IgD-negative memory B cell (primary cell): ENCODE measurements around the gene COL20A1. TPM values are rescaled to one million over a fixed set of nuclear protein-coding genes. Genes with fewer than 3 reads are reported as not detected.
"Not testable (repeated sequence)": the region's sequence is repeated elsewhere in the genome, so short reads cannot be mapped to it uniquely, and the experiment has no call there.

Source experiments
- H3K27ac Mint-ChIP-seq, 3 donors: one replicate each; pipeline ENCODE4 v1.8.0; 2020 to 2022; ENCODE audit warnings: mild to moderate bottlenecking in 3 of 3, mixed read lengths in 3 of 3, moderate library complexity in 1 of 3
- H3K27me3 Mint-ChIP-seq: one replicate; pipeline ENCODE4 v1.8.0; 2021; ENCODE audit warnings: mixed read lengths
- H3K36me3 Mint-ChIP-seq: one replicate; pipeline ENCODE4 v1.8.0; 2020; ENCODE audit warnings: mild to moderate bottlenecking, mixed read lengths
- H3K4me1 Mint-ChIP-seq, 3 donors: one replicate each; pipeline ENCODE4 v1.8.0; 2020 to 2022; ENCODE audit warnings: mixed read lengths in 3 of 3, mild to moderate bottlenecking in 1 of 3
- H3K4me3 Mint-ChIP-seq, 4 donors: one replicate each; pipeline ENCODE4 v1.8.0; 2020 to 2022; ENCODE audit warnings: mild to moderate bottlenecking in 4 of 4, mixed read lengths in 4 of 4, moderate library complexity in 3 of 4
- H3K9me3 Mint-ChIP-seq, 3 donors: one replicate each; pipeline ENCODE4 v1.8.0; 2020 to 2021; ENCODE audit warnings: mixed read lengths in 3 of 3, mild to moderate bottlenecking in 1 of 3
- polyA plus RNA-seq: library from polyadenylated mRNA; unstranded; fragments of 300-500 nt; fragmentation: Illumina TruSeq; gene quantifications from one replicate; pipeline ENCODE4 v1.2.3, GENCODE V29; 2021

COL20A1 gene
- not detected for polyA plus RNA-seq

- Mint-ChIP-seq H3K27me3 (peaks cover 4% of the 10 kb centered on the region), H3K4me1 (peaks cover 0 to 3% (median 1%) of the 10 kb centered on the region in 3 donors), H3K36me3 (no peaks in the 10 kb centered on the region), H3K9me3 (no peaks in the 10 kb centered on the region), H3K27ac (no peak within 1 kb of the TSS), H3K4me3 (peak within 1 kb of the TSS in 1 of 4 donors; percentile 49)
Measured at GRCh38 chr20:63292904-63293303, at the start of gene COL20A1. TSS of gene COL20A1 (plus strand) at chr20:63293186. CDS start at chr20:63295108, 1,922 bp downstream.

DNA sequence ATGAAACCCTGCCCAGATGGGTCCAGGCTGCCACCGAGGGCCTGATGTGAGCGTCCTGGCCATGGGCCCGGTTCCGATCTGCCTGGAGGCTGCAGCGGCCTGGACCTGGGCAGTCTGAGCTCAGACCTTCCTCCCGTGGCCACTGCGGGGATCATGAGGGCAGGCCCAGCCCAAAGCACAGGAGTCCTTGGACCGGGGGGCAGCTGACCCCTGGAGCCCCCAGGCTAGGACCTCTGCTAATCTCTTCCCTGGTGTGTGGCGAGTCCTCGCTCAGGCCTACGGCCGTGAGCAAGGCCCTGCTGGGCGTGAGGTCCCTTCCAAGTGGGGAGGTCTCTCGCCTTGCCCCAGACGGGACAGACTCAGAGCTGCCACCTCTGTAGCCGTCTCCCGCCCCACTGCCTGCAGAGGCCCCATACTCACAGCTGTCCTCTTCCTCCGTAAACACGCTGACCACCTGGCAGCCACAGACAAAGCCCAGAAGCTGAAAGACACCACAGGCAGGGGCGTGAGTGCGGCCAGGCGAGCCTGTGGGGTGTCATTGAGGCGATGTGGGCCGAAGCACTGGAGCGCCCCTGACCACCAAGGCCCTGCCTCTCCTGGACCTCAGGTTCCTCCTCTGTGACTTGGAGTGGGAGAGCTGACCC, 49.3 kb upstream of the COL20A1 start:
- Mint-ChIP-seq H3K4me3 (peak overlapping the region in 1 of 4 donors; percentile 17), H3K27ac (no peak overlapping the region), H3K36me3 (no peaks in the 10 kb centered on the region), H3K9me3 (no peaks in the 10 kb centered on the region), H3K4me1 (peaks cover 0 to 4% (median 0%) of the 10 kb centered on the region in 3 donors), H3K27me3 (peaks cover 23% of the 10 kb centered on the region)

GRCh38 chr20:63244468-63244867, 48.5 kb upstream of the COL20A1 start:
- no peak overlapping the region for H3K4me3 Mint-ChIP-seq
- H3K9me3 Mint-ChIP-seq: no peaks in the 10 kb centered on the region
- peaks cover 0 to 4% (median 0%) of the 10 kb centered on the region in 3 donors for H3K4me1 Mint-ChIP-seq
- H3K27ac Mint-ChIP-seq: no peak overlapping the region
- H3K36me3 Mint-ChIP-seq: no peaks in the 10 kb centered on the region
- peaks cover 30% of the 10 kb centered on the region for H3K27me3 Mint-ChIP-seq

DNA sequence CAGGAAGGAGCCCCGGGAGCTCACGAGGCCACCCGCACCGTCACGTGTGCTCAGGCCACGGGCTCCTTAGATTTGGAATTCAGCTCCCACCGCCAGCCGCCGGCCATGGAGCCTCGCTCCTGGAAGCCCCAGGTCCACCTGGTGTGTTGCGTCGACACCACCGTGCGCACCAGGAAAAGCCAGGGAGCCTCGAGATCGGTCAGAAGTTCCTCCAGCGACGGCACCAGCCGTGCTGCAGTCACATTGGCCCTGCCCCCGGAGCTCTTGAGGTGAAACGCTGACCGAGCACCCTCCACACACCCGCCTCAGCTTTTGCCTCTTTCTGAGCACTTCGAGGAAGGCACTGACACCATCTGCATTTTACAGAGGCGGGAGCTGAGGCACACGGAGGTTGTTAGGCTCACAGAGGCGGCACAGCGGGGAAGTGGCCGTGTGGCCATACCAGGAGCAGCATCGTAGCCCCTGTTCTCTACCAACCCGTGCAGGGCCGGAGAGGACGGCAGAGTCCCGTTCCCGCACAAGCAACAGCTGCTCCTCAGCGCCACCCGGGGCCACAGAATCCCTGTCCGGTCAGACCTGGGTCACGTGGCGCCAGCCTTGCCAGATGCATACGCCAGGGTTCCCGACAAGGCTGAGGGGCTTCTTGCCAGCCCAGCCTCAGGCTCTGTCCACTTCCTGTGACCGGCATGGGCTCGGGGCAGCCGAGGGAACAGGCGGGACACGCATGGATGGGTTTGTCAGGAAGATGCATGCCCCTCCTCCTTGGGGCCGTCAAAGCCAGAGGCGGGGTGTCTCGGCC, 46.3 kb upstream of the COL20A1 start:
- H3K27me3 Mint-ChIP-seq: peaks cover 34% of the 10 kb centered on the region
- peaks cover 0 to 4% (median 0%) of the 10 kb centered on the region in 3 donors for H3K4me1 Mint-ChIP-seq
- no peaks in the 10 kb centered on the region for H3K9me3 Mint-ChIP-seq
- peaks cover 2% of the 10 kb centered on the region for H3K36me3 Mint-ChIP-seq
- H3K27ac Mint-ChIP-seq: no peak overlapping the region
- peak overlapping the region in 1 of 4 donors; percentile 32 for H3K4me3 Mint-ChIP-seq

- Mint-ChIP-seq H3K4me3 (peak overlapping the region in 1 of 4 donors; percentile 17), H3K9me3 (no peaks in the 10 kb centered on the region), H3K27ac (no peak overlapping the region), H3K36me3 (peaks cover 2% of the 10 kb centered on the region), H3K4me1 (no peaks in the 10 kb centered on the region), H3K27me3 (peaks cover 38% of the 10 kb centered on the region)
Measured at GRCh38 chr20:63247671-63248228, 45.2 kb upstream of the COL20A1 start.

DNA sequence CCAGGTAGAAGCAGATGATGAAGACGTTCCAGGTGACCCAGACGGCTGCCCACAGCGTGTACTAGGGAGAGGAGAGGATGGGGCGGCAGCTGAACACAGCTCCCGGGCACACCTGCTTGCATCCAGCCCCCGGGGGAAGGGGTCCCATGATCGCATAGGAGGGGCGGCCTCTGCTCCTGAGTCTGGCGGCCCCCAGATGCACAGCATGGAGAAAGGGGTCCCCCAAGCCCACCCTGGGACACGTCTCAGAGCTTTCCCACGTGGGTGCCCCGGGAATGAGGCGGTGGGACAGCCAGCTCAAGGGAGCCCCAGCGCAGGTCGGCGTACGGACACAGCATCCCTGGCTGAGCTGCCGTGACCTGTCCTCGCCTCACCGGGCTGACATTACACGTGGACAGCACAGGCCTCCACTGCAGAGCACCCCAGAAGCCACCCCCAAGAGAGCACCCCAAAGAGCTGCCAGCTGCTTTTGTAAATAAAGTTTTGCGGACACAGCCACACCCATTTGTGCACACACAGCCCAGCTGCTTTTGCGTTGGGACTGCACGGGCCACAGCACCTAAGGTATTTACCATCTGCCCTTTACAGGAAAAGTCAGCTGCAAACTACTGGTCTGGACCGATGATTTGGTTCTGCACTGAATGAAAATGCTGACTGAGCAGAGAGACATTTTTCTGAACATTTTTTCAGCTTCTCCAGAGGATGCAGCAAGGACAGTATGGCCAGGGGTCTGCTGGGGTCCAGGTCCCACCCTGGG, 44.0 kb upstream of the COL20A1 start:
- Mint-ChIP-seq H3K36me3 (peaks cover 2% of the 10 kb centered on the region), H3K4me3 (no peak overlapping the region), H3K27ac (no peak overlapping the region), H3K9me3 (no peaks in the 10 kb centered on the region), H3K4me1 (peaks cover 0 to 2% (median 0%) of the 10 kb centered on the region in 3 donors), H3K27me3 (peaks cover 40% of the 10 kb centered on the region)

GRCh38 chr20:63249891-63250290, 43.1 kb upstream of the COL20A1 start:
- Mint-ChIP-seq H3K9me3 (no peaks in the 10 kb centered on the region), H3K4me3 (no peak overlapping the region), H3K4me1 (peaks cover 0 to 2% (median 0%) of the 10 kb centered on the region in 3 donors), H3K36me3 (peaks cover 2% of the 10 kb centered on the region), H3K27me3 (peaks cover 40% of the 10 kb centered on the region), H3K27ac (peak overlapping the region in 1 of 3 donors; percentile 67)

- not testable (repeated sequence) for H3K9me3 Mint-ChIP-seq, H3K36me3 Mint-ChIP-seq, H3K4me1 Mint-ChIP-seq, H3K27ac Mint-ChIP-seq, H3K4me3 Mint-ChIP-seq
- peaks cover 47% of the 10 kb centered on the region for H3K27me3 Mint-ChIP-seq
Measured at GRCh38 chr20:63251350-63251749, 41.6 kb upstream of the COL20A1 start.

DNA sequence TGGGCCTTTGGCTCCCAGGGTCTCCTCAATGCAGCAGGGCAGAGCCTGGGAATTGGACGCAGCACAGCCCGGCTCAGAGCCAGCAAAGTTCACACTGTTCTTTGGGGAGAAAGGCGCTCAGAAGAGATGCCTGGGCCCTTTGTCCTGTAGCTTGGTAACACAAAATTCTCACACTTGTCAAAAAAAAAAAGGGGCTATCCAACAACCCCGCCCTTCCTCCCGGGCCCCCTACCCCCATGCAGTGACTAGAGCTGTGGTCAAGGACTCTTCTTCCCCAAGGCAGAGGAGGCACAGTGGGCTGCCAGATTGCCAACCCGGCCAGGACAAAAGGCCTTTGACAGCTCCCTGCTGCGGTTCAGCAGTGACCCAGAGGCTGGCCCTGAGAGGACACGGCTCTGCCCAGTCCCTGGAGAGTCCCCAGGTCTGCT, 40.7 kb upstream of the COL20A1 start:
- H3K4me3 Mint-ChIP-seq: peak overlapping the region in 1 of 4 donors; percentile 22
- H3K27me3 Mint-ChIP-seq: peaks cover 43% of the 10 kb centered on the region
- H3K27ac Mint-ChIP-seq: no peak overlapping the region
- no peaks in the 10 kb centered on the region for H3K9me3 Mint-ChIP-seq
- peaks cover 2% of the 10 kb centered on the region for H3K36me3 Mint-ChIP-seq
- H3K4me1 Mint-ChIP-seq: peaks cover 0 to 2% (median 0%) of the 10 kb centered on the region in 3 donors

DNA sequence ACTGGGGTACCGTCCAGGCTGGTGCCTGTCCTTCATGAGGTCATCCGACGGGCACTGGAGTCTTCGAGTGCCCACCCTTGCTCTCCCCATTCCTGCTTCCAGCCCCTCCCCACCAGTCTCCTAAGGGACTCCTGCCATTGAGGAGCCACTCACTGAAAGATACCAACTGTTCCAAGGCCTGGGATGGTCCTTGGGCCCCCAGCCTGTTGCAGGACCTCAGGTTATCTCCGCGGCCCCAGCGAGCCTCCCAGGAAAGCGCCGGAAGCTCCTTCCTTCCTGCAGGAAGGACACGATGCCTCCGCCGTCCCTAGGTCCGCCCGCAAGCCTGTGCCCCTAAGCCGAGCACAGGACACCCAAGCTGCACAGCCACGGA, 39.9 kb upstream of the COL20A1 start:
- H3K27me3 Mint-ChIP-seq: peaks cover 45% of the 10 kb centered on the region
- H3K27ac Mint-ChIP-seq: no peak overlapping the region
- H3K36me3 Mint-ChIP-seq: peaks cover 2% of the 10 kb centered on the region
- peaks cover 0 to 2% (median 0%) of the 10 kb centered on the region in 3 donors for H3K4me1 Mint-ChIP-seq
- H3K4me3 Mint-ChIP-seq: peak overlapping the region in 2 of 4 donors; percentile 37 to 70
- H3K9me3 Mint-ChIP-seq: no peaks in the 10 kb centered on the region

DNA sequence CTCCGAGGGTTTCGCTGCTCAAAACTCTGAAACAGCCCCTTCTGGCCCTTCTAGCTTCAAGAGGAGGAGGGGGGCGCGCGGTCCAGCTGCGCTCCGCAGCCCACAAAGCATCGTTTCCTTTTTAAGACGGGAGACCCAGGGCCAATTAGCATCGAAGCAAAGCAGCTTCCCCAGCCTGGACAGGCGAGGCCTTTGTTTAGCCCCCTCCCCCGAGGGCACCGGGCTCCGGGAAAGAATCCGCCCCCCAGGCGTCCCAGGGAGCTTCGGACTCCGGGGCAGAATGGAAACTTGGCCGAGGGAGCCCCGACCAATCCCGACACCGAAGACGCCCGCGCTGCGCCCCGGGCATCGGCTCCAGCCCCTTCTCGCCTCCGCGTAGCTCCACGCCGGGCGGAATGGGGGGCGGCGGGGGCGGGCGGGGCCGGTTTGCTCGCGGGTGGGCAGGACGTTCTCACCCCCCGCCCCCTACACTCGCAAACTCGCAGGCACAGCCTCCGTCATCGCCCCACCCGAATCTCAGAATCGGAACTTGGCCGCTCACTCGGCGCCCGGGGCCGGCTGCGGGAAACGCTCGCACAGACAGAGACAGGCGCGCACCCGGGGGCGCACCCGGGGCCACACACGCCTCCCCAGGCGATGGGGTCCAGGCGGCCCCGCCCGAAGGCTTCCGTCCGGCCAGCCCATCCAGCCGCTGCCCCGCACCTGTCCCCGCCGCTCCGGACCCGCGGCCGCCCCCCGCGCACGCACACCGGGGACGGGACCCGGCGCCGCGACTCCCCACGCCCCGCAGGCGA, 39.4 kb upstream of the COL20A1 start:
- peaks cover 45% of the 10 kb centered on the region for H3K27me3 Mint-ChIP-seq
- H3K27ac Mint-ChIP-seq: no peak overlapping the region
- no peaks in the 10 kb centered on the region for H3K9me3 Mint-ChIP-seq
- H3K36me3 Mint-ChIP-seq: peaks cover 2% of the 10 kb centered on the region
- no peak overlapping the region for H3K4me3 Mint-ChIP-seq
- H3K4me1 Mint-ChIP-seq: peaks cover 0 to 2% (median 0%) of the 10 kb centered on the region in 3 donors

GRCh38 chr20:63254232-63254605, 38.8 kb upstream of the COL20A1 start, which contains the start of gene NKAIN4:
TSS of gene NKAIN4 (minus strand) at chr20:63254463. CDS start at chr20:63254450, 13 bp downstream.
- peak within 1 kb of the TSS in 1 of 4 donors; percentile 81 for H3K4me3 Mint-ChIP-seq
- H3K4me1 Mint-ChIP-seq: peaks cover 0 to 2% (median 0%) of the 10 kb centered on the region in 3 donors
- H3K27me3 Mint-ChIP-seq: peaks cover 40% of the 10 kb centered on the region
- no peaks in the 10 kb centered on the region for H3K9me3 Mint-ChIP-seq
- H3K36me3 Mint-ChIP-seq: peaks cover 2% of the 10 kb centered on the region
- peak within 1 kb of the TSS in 1 of 3 donors; percentile 63 for H3K27ac Mint-ChIP-seq

DNA sequence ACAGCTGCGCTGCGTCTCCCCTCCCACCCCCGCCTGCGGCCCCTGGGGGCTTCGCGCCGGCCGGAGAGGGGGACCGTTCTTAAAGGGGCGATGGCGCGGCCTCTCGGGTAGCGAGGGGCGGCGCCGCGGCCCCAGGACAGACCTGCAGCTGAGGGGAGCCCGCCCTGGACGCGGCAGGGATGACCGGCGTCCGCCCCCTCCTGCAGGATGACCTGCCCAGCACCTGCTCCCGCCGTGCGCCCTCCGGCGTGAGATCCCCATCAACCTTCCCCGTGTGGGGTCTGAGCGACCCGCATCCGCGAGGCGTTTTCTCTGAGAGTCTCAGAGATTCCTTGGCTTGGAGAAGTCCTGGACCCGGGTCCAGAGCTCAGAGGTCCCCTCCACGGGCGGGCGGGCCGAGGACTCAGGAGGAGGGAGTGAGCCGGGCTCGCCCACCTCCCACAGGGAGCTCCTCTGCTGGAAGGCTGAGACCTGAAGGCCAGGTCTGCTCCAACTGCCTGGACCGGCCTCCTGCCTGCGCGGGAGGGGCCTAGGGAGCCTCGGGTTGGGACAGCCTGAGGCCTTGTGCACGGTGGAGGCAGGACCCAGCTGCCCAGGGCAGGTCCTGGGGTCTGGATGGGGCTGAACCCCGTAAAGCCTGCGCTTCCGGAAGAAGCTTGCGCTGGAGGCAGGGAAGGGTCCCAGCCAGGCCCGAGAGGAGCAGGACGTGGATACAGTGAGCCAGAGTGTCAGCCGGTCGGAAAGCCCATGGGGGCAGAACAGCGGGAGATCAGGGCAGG, 38.2 kb upstream of the COL20A1 start:
- Mint-ChIP-seq H3K9me3 (no peaks in the 10 kb centered on the region), H3K27me3 (peaks cover 39% of the 10 kb centered on the region), H3K4me3 (peak overlapping the region in 1 of 4 donors; percentile 81), H3K27ac (peak overlapping the region in 1 of 3 donors; percentile 63), H3K36me3 (peaks cover 2% of the 10 kb centered on the region), H3K4me1 (peaks cover 0 to 2% (median 0%) of the 10 kb centered on the region in 3 donors)
